HG03159 (cell line): ENCODE results near the gene GSE1.

ENCODE experiments used
- ATAC-seq: cut with Tn5 transposase; IDR thresholded peaks from one replicate; pipeline ENCODE4 v1.9.1; 2021; ENCODE audit warnings: mild to moderate bottlenecking, moderate library complexity; ENCODE audit not compliant: unreplicated experiment

Gene GSE1

DNA sequence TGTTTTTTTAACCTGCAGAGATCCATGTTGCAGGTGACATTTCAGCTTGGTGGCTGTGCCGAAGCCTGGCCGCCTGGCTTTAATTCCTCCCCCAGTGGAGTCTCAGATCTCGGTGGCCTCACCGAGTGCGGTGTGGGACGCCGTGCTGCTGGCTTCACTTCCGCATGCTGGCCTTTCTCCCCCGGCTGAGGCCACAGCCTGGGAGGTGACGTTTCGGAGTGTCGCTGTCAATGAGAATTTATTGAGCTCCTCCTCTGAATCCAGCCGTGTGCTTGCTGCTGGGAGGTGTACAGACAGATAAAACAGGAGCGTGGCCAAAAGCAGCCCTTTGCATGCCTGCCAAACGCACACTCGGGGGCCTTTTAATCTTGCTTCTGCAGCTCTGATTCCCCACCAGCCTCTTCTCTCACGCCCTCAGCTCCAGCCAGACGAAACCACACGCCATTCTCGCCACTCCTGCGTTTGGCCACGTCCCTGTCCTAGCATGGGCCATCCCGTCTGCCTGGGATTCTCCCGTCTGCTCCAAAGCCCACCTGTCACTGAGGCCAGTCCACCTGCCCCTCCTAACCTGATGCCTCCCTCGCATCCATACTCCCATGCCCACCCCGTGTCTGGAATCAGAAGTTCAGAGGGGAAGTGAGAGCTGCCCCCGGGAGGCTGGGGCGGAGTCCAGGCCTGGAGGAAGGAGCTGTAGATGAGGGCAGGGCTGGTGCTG, 3.6 kb downstream of the GSE1 start:
- ATAC-seq: no peak

DNA sequence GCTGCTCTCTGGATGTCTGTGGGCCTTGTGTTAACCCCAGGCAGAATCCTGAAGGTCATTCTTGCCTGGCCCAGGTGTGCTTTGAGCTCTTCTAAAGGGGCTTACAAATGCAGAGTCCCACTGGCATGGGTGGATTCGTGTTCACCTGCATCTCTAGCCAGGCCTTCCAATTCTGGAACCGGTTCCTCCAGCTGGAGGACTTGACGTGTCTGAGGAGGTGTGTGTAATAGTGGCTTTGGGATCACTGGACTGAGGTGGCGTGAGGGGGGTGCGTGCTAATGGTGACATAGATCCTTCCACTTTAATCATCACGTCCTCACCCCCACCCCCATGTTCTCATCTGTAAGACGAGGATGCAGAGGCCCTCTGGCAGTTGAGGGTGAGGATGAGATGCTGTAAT, 4.8 kb downstream of the GSE1 start:
- ATAC-seq: no peak

- no peak for ATAC-seq
These were observed 5.4 kb downstream of the GSE1 start for GRCh38 chr16:85618521-85618920.

DNA sequence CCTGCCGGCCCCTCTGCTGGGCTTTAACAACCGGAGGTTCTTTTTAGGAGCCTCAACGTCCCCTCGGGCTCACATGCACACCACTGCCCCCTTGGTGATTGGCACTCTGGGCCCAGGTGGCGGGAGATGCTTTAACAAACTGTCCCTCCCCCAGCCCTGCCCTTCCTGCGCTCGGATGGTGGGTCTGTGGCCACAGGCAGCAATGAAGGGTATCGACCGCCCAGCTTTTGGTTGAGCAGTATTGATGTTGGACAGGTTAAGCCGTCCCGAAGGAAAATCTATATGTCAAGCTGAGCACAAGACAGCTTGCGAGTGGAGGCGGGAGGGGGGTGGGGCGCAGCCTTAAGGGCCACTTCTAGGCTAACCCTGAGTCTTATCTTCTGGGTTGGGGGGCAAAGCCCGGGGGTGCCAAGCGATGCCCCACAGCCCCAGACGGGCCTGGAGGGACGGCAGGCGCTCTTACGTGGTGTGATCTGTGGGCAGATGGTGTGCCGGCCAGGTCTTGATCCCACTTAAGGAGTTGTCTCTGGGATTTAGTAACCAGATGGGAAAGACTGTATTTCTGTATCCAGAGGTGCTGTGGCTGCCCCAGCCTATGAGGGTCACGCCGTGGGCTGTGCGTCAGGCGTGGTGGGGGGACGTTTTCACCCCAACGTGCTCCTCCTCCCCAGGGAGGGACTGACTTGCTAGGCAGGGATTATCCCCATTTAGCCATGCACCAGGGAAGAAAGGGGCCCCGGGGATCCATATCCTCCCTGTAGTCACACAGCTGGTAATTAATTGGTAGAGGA, 6.2 kb downstream of the GSE1 start:
- no peak for ATAC-seq

DNA sequence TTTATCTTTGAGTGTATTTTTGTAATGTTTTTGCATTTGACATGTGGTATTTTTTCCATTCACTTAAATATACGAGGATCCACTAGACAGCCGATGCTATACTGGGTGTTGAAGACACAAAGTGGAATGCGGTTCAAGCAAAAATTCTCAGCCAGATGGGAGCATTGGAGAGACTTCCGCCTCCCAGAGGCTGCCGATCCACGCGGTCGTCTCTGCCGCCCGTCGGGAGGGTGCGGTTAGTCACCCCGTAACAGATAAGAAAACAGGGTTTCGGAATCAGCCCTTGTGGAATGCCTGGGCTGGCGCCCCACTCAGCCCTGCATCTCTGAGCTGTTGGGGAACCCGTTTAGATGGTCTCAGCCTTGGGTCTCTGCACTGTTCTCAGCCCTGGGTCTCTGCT, 7.3 kb downstream of the GSE1 start:
- no peak for ATAC-seq

GRCh38 chr16:85621698-85622428, 8.7 kb downstream of the GSE1 start:
- ATAC-seq: no peak

DNA sequence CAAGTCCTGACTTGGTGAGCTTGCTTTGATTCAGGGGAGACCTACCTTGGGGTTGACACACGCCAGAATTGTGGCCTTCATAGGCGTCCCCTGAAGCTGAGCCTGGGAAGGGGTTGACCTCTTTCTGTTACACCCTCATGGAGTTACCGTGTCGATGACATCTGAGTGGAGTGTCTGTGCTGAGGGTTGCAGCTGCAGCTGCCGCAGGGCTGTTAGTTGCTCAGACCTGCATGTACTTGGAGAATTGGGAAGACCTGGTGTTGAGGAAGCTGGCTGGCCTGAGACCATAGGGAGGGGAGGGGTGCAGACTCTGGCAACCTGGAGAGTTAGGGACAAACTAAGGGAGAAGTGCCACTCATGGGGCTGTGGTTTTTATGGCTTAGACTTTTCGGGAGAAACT, 9.6 kb downstream of the GSE1 start:
- ATAC-seq: no peak

- no peak for ATAC-seq
These were observed 10.1 kb downstream of the GSE1 start for GRCh38 chr16:85623250-85623649.

GRCh38 chr16:85623997-85624601, 11.0 kb downstream of the GSE1 start:
- no peak for ATAC-seq

DNA sequence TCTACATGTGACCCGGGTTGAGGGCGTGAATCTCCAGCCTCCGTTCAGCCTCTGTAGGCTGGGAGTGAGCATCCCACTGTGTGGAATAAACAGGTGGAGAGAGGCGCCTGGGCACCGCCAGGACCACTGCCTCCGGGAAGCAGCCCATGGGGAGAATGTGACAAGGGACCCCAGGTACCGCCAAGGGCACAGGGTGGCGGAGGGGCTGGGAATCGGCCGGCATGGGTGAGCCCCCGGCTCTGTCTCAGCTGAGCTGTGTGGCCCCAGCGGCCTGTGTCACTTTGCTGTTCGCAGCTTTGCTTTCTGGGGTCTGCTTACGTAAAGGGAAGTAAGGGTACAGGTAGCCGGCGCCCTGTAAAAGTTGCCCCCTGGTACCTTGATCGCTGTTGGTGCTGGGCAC, 11.5 kb downstream of the GSE1 start:
- ATAC-seq: no peak

- ATAC-seq: no peak
These were observed 11.9 kb downstream of the GSE1 start for GRCh38 chr16:85625053-85625452.

DNA sequence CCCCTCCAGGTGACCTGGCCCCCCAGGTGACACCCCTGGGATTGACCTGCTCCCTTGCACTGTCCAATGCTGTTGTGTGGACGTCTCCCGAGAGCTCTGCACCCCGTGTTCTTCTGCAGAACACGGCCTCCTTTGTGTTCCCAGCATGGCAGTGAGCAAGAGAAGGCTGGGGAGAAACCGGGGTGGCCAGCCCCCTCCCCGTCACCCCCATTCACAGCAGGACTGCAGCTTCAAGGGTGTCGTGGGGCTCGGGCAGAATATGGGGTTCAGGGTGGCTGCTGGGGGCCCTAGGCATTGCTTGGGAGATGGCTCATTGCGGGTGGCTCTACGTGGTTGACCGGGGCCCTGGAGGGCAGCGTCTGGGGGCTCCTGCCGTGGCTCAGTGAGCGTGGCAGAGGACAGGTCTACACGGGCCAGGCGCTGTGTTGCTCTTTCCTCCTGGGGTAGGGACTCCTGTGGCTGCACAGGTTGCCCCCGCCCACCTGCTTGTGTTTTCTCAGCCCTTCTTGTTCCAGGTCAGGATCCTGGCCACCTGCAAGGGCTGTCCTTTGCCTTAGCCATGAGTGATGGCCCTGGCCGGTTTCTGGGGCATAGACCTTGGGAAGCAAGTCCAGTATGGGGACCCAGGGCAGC, 12.5 kb downstream of the GSE1 start:
- no peak for ATAC-seq

DNA sequence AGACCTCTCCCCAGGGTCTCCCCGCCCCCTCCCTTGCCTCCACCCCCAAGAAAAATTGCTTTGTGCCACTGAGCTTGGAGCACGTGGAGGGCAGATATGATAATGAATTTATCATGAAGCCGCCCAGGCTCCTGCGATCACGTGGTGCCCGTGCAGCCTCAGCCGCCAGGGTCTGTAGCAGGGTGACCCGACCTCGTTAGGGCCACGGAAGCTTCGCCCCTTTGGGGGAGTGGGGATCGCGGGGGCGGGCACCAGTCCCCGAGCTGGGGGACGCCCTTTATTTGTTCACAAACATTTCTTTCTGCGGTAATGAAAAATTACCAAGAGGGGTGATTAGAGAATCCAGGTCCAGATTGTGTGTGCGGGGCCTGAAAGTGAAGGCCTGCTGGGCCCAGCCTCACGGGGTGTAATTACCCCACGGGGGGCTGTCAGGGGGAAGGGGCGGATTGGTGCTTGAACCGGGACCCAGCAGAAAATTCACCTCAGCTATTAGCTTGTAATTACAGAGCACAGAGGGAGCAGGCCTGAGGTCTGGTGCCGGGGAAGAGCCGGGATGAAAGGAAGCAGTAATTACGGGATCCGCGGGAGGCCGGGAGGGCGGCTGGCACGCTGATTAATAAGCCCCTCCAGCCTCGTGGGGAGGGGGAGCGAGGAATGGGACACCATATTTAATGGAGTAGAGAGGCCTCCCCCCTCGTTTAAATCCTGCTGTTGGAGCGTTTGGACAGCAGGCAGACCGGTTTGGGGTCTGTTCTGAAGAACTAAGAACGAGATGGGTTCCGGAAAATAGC, 13.3 kb downstream of the GSE1 start:
- ATAC-seq: no peak

- no peak for ATAC-seq
These were observed 14.0 kb downstream of the GSE1 start for GRCh38 chr16:85627089-85627488.

DNA sequence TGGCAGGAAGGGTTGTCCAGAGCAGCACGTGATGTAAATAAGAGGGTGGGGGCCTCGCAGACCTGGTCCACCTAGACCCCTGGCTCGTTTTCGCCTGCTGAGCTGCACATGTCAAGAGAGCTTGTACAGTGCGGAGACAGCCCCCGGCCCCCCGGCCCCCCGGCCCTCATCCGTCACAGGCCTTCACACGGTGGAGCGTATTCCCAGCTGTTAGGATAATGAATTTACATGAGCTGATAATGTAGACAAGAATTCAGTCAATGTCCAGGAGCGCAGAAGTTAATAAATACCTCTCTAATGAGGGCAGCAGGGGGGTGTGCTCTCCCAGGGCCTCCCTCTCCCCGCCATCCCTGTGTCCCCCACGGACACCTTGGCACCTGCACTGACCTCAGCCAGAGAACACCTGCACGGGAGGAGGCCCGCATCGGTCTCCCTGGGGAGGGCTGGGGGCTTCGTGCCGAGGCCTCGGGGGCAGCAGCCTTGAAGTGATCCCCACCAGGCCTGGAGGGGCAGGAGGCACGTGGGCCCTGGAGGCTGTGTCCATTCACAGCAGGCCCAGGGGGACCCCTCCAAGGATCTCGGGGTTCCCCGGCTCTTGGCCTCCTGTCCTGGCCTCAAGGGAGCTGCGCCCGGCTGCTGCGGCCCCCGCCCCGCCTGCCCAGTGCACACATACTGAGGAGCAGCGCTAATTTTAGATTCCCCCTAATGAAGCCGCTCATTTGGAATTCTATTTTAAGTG, 14.6 kb downstream of the GSE1 start:
- ATAC-seq: no peak

GRCh38 chr16:85628265-85628556, 15.1 kb downstream of the GSE1 start:
- no peak for ATAC-seq

DNA sequence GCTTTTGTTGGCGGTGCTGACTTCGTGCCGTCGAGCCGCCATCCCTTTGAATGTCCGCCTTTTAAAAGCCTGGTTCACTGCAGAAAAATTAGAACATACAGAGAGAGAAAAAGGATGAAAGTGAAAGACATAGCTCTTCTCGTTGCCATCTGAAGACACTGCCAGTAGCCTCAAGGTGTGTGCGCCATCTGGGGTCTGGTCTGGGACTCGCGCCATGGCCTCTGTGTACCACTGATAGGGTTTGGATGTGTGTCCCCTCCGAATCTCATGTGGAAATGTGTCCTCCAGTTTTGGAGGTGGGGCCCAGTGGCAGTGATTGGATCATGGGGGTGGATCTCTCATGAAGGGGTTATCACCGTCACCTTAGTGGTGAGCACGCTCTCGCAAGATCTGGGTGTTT, 15.5 kb downstream of the GSE1 start:
- ATAC-seq: no peak

DNA sequence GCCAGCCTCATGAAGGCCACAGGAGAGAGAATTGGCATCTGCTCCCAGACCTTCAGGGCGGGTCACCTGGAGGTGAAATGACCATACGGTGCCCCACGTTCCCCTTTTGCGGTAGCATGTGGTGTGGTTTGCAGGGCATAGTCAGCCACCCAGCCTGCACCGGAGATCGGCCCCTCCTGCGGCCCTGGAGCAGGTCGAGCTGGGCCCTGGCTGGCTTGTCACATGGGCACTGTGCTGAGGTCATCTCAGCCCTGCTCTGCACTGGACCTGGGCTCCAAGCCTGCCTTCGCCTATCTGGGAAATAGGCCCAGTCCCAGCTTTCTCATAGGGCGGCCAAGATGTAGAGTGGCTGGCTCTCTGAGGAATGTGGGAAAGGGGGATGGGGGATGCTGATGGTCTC, 16.2 kb downstream of the GSE1 start:
- no peak for ATAC-seq

DNA sequence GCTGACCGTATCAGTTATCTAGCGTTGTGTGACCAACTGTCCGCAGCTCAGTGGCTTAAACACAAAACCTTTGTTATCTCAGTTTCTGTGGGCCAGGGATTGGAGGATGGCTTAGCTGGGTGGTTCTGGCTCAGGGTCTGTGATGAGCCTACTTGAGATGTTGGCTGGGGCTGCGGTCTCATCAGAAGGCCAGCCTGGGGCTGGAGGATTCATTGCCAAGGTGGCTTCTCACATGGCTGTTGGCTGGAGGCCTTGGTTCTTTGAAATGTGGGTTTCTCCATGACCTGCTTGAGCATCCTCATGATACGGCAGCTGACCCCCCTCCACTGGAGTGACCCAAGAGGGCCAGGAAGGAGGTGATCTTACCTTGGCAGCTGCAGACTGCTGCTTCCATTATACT, 16.7 kb downstream of the GSE1 start:
- no peak for ATAC-seq

- no peak for ATAC-seq
These were observed 18.1 kb downstream of the GSE1 start for GRCh38 chr16:85631230-85631629.
